Embryonic facial prominence (tissue), 1 donor: ENCODE data around the gene GALNTL6.

Experiments used
- DNase-seq: peaks from one replicate; pipeline ENCODE4 v3.0.0-alpha.2; 2016; ENCODE audit errors: extremely low spot score

Gene GALNTL6

GRCh38 chr4:172806841-172807240 is 993.6 kb downstream of the GALNTL6 start:
- no peak for DNase-seq

DNA sequence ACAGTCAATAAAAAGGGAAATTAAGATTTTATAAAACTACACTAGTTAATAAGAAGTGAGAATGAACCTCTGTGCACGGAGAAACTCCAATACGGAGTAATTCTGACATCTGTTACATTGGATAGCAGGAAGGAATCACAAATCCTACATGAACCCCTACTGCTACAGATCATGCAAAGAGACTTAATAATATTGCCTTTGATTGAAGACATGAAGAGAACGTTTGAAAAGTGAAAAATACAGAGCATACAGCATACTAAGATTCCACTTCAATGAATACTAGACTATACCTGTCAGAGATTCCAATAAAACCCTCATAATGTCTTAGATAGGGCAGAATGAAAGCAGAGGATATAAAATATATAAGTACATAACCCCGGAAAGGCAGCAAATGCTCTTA is 995.0 kb downstream of the GALNTL6 start:
- no peak for DNase-seq

DNA sequence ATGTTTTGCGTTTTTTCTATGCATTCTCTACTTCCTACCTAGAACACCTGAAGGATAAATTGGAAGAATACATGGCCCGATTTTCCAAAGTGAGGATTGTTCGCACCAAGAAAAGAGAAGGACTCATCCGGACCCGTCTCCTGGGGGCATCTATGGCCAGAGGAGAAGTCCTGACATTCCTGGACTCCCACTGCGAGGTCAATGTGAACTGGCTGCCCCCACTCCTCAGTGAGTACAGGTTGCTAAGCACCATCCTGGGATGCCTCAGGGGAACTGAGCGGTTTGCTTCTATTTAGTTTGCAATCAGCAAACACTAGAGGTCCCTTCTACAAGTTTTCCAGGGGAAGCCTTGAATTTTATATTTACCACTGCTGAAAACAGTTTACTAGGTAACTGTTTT is 996.1 kb downstream of the GALNTL6 start:
- DNase-seq = no peak

DNA sequence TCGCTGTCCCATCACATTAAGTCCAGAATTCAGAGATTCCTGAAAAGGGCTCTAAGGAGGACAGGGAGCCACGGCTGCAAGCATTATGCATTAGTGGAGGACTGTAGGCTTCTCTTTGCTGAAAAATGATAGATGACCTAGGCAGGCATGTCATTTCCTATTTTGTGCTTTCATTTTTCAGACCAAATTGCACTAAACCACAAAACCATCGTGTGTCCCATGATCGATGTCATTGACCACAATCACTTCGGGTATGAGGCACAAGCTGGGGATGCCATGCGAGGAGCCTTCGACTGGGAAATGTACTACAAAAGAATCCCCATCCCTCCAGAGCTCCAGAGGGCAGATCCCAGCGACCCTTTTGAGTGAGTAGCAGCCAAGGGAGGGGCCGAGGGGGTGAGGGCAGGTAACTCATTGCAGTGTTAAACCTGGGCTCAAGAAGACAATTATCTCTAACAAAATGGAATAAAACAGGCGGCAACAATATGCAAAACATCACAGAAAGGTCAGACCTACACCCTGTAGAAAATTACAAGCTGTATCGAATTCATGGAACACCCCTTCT is 1000.2 kb downstream of the GALNTL6 start:
- no peak for DNase-seq

- no peak for DNase-seq
These were observed 1002.4 kb downstream of the GALNTL6 start for GRCh38 chr4:172815499-172816164.

- DNase-seq = no peak
These were observed 1005.7 kb downstream of the GALNTL6 start for GRCh38 chr4:172818901-172819300.

DNA sequence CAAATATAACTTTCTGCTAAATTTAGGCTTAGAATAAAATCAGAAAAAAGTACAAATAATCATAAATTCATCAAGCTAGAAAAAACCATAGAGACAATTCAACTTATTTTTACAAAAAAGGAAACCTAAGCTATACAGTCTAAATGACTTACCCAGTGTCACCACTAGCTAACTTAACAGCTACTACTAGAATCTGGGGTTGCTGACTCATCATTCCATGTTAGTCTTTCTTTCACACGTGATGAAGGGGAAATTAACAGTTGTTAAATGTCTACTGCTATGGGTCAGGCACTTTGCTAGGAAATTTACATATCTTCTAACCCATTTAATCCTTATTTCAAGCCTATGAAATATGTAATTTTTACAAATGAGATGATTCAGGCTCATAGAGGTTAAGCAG is 1006.1 kb downstream of the GALNTL6 start:
- DNase-seq = no peak

DNA sequence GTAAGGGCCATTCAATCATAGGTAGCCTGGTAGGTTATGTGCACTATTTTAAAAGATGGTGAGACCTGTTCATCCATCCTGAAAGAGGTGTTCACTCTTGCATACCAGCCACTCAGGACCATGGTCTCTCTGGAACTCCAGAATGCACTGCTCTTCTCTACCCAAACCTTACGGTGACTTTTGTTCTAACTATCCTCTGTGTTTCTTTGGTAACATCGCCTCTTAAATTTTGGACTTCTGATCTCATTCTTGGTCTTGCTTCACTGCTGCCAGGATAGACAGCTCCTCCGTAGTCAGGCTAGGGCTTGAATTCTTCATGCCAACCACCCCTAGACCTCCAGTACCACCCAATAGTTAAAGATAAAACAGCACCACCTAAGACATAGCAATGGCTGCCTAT is 1009.1 kb downstream of the GALNTL6 start:
- DNase-seq = no peak

DNA sequence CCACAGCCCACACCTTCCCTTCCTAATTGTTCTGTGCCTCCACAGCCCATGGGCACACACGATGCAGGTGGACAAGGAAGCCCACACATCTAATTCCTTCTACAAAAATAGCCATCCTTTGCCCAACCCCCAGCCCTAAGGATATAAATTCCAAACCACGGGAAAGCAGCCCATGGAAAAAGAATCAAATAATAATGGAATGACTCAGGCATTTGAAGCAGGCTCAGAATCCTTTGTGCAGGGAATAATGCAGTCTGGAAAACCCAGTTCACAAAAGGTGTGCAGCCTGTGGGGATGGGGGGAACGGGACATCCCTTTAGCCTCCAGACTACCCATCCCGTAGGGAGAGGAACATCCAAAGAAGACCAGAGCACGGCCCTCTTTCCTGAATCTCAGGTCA is 1013.1 kb downstream of the GALNTL6 start:
- DNase-seq = no peak

DNA sequence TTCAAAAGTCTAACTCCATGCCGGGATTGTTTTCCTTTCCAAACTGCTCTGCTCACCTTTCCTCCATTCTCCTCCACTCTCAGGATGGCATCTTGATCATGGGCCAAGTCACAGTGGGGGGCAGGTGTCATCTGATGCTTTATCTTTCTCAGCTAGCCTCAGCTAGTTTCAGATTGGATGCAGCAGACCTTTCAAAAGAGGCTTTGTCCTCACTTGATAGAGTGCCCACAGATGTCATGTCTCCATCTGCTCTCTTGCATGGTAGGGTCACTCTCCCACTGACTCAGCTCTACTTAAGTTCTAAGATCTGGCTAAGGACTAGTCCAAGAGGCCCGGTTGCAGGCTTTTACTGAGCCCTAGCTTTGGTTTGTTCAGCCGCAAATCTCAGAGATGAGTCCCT is 1013.7 kb downstream of the GALNTL6 start:
- no peak for DNase-seq

DNA sequence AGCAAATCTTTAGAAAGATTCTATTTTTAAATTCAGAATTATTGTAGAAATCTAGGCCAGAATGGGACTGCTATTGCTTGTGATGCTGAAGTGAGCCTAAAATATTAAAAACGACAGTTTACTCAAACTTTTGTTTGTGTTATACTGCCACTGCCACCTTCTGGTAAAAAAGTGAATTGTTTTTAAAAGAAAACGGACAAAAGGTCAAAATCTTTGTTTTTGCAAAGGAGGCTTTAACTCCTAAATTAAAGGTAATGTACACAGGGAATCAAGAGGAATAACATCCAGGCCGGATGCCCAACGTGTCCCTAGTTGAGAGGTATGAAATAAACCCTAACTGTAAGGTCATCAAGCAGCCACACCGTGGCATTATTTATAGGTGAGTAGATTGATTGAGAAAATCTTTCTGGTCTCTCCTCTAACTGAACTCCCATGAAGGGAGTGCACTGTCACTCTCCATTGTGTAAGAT is 1017.1 kb downstream of the GALNTL6 start:
- DNase-seq = no peak

- no peak for DNase-seq
These were observed 1023.5 kb downstream of the GALNTL6 start for GRCh38 chr4:172836661-172837060.

DNA sequence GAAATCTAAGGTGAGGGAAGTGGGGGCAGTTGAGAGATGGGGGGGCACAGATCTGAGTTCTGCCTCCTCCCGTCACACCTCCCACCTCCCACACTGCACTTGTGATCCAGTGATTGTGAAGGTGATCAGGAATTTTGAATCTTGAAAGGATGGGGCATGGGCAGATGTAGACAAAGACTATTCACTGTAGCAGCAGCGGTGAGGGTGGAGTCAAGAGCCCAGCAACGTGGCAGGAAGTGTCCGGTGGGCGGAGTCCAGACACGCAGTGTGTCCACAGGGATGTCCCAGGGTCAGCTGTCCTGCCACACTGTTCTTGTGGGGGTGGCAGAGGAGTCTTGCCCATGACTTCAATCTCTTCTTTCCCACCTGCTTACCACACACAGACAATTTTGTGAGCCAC is 1024.9 kb downstream of the GALNTL6 start:
- DNase-seq = no peak

DNA sequence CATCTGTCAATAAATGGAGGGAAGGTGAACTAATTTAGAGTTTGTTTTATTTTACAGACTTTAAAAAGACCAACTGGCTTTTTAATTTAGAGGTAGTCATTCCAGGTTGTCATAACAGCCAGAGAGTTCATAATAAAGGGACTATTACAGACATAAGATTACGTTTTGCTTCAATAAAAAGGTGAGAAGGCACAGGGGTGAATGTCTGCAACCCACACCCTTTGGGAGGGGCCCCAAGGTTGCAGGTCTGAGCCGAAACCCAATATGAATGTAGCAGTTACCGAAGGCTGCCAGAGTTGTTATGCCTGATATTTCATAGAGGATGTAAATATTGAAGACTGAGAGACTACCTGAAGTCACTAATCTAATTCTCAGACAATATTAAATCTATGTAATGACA is 1025.7 kb downstream of the GALNTL6 start:
- DNase-seq = no peak

DNA sequence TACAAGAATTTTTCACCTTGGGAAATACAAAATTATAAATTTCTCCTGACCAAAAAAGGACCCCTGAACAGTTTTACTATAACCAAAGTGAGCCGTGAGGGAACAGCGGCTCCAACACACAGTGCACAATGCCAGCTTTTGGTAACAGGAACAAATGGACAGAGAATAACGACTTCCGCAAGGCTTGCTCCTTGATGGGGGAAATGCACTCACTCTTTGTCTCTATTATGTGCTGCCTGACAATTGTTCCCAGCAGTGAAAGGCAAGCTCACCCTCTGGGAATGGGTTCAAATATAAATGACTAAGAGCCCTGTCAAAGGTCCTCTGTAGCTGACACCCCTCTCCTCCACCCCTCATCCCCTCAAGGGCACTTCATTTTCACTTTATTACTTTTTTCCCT is 1029.6 kb downstream of the GALNTL6 start:
- DNase-seq = no peak

DNA sequence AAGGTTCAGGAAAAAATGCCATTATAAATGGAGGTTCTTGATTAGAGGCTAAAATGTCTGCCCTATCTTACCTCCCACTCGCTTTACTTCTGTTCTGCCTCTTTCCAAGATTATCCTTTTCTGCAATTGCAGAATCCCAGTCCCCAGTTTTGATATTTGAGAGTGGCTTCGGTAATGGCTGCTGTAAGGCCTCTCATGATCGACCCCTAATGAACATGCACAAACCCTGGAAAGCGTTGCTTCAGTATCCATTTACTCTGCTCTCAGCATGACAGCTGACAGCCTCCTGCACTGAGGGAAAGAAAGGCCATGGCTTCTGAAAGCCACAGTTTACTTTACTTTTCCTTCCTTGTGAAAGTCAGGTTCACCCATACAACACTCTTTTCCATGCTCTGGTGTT is 1030.0 kb downstream of the GALNTL6 start:
- DNase-seq = no peak

GRCh38 chr4:172844556-172844955 is 1031.4 kb downstream of the GALNTL6 start:
- DNase-seq = no peak

- DNase-seq = no peak
These were observed 1032.1 kb downstream of the GALNTL6 start for GRCh38 chr4:172845281-172845680.

GRCh38 chr4:172850838-172851237 is 1037.6 kb downstream of the GALNTL6 start:
- DNase-seq = no peak

DNA sequence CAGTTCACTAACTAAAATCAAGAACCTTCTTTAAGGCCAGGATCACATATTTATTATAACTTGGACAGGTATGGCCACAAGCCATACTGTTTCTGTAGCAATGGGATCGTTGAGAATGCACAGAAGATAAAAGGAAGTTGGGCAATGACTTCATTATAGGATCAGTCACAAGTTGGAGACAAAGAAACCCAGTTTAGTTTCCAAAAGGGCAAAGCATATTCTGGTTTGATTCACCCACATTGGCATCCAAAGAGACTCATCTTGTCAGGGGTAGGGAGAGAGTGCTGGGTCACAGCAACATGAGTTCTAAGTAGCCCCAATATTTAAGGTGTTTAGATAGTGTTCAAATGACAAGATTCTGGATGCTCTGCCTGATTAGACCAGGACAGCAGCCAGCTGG is 1038.3 kb downstream of the GALNTL6 start:
- no peak for DNase-seq

DNA sequence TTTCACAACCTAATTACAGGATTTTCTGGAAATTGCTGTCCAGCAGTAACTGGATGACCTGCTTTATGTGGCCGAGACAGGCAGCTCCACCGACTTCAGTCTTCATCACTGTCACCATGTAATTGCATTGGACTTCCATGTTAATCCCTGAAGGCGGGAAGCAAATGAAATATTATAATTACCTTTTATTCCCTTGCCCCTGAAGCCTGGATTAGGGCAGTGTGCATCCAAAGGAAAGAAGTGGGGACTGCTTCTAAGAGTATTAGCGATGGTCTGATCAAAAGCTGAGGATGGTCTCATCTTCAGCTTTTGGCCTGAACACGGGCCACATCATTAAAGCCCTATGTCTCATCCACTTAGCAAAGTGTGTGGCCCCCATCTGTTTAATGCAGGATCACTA is 1043.8 kb downstream of the GALNTL6 start:
- no peak for DNase-seq

DNA sequence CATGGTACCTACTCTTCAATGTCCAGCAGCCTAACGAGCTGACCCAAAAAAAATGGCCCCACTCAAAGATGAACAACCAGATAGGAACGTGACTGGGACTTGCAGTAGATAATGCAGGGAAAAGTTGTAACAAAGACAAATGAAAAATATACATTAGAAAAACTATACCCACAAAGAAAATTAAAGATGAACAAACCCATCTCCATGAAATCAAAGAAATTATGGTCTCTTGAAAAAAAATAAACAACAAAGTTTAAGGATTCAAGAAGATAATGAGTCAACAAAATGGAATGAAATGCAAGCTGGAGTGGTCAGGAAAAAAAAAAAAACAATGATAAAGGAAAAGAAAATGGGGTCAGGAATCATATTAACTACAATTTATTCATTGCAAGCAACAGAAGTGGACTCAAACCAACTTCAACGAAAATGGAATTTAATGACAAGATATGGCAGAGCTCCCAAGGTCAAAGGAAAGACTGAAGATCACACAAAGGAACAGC is 1045.6 kb downstream of the GALNTL6 start:
- DNase-seq = no peak

GRCh38 chr4:172865103-172865502 is 1051.9 kb downstream of the GALNTL6 start:
- no peak for DNase-seq
